ENCODE data around the gene CAMSAP3.
"Not testable (repeated sequence)": the region's sequence is repeated elsewhere in the genome, so short reads cannot be mapped to it uniquely, and the experiment has no call there.

Gene CAMSAP3

GRCh38 chr19:7575434-7576040, 20.1 kb upstream of the CAMSAP3 start:
- DNase-seq = no peak

- not testable (repeated sequence) for DNase-seq
Measured at GRCh38 chr19:7577422-7577821, 18.2 kb upstream of the CAMSAP3 start.

- DNase-seq = no peak
Measured at GRCh38 chr19:7578127-7578526, 17.5 kb upstream of the CAMSAP3 start.

- DNase-seq = no peak
Measured at GRCh38 chr19:7579182-7579581, 16.5 kb upstream of the CAMSAP3 start.

GRCh38 chr19:7582446-7582845, 13.2 kb upstream of the CAMSAP3 start:
- DNase-seq = no peak

- DNase-seq = no peak
Measured at GRCh38 chr19:7589822-7590221, 5.8 kb upstream of the CAMSAP3 start.

GRCh38 chr19:7590256-7590655, 5.4 kb upstream of the CAMSAP3 start:
- DNase-seq = no peak

- no peak for DNase-seq
Measured at GRCh38 chr19:7596211-7596937, 711 bp downstream of the CAMSAP3 start.

GRCh38 chr19:7597689-7598088, 2.0 kb downstream of the CAMSAP3 start:
- DNase-seq = no peak

- no peak for DNase-seq
Measured at GRCh38 chr19:7598180-7598579, 2.5 kb downstream of the CAMSAP3 start.

GRCh38 chr19:7600721-7601120, 5.1 kb downstream of the CAMSAP3 start:
- DNase-seq = no peak

GRCh38 chr19:7602240-7602934, 6.7 kb downstream of the CAMSAP3 start:
- DNase-seq = no peak

- DNase-seq = no peak
Measured at GRCh38 chr19:7602935-7603497, 7.4 kb downstream of the CAMSAP3 start.

- no peak for DNase-seq
Measured at GRCh38 chr19:7603919-7604318, 8.3 kb downstream of the CAMSAP3 start.

GRCh38 chr19:7605490-7606222, 10.0 kb downstream of the CAMSAP3 start:
- DNase-seq = no peak

GRCh38 chr19:7606289-7606688, 10.6 kb downstream of the CAMSAP3 start:
- no peak for DNase-seq

- DNase-seq = no peak
Measured at GRCh38 chr19:7607212-7607873, 11.7 kb downstream of the CAMSAP3 start.

- DNase-seq = no peak
Measured at GRCh38 chr19:7607874-7608560, 12.4 kb downstream of the CAMSAP3 start.

- DNase-seq = no peak
Measured at GRCh38 chr19:7610491-7611240, 15.0 kb downstream of the CAMSAP3 start.

GRCh38 chr19:7611541-7612279, 16.0 kb downstream of the CAMSAP3 start:
- DNase-seq = no peak
